ENCODE data around the gene ZNF506. TPM values are rescaled to one million over a fixed set of nuclear protein-coding genes. Genes with fewer than 3 reads are reported as not detected.
A peak's percentile ranks its signal among the peaks of the same experiment; 100 is the strongest.
"Not testable (repeated sequence)": the region's sequence is repeated elsewhere in the genome, so short reads cannot be mapped to it uniquely, and the experiment has no call there.

The ZNF506 gene
- total RNA-seq, 4 donors from 2014 or later: 18.7 to 90.3 (median 44.9) TPM

DNA sequence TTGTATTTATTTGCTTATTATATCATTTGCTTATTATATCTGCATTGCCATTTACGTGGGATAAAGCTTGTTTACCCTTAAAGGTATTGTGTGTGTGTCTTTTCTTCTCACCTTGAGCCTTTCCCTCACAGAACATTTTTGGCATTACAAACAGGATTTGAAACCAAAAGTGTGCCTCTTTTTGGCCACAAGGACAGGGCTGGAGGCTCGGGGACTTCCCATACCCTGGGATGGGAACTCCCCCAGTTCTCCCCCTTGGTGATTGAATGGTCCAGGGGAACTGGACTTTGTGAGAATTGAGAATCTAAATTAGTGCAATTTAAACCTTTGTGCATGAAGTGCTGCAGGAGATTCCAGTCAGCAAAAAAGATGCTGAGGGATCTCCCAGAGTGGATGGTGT is 2.4 kb upstream of the ZNF506 start:
- H3K27me3 ChIP-seq: no peaks in the 10 kb centered on the region
- no peak for DNase-seq
- intact Hi-C loops (cut with DNase I; ENCODE audit: low total_unique reads): no loop called here
- H3K27ac ChIP-seq: no peak overlapping the region
- TF ChIP-seq, protein P1, sequence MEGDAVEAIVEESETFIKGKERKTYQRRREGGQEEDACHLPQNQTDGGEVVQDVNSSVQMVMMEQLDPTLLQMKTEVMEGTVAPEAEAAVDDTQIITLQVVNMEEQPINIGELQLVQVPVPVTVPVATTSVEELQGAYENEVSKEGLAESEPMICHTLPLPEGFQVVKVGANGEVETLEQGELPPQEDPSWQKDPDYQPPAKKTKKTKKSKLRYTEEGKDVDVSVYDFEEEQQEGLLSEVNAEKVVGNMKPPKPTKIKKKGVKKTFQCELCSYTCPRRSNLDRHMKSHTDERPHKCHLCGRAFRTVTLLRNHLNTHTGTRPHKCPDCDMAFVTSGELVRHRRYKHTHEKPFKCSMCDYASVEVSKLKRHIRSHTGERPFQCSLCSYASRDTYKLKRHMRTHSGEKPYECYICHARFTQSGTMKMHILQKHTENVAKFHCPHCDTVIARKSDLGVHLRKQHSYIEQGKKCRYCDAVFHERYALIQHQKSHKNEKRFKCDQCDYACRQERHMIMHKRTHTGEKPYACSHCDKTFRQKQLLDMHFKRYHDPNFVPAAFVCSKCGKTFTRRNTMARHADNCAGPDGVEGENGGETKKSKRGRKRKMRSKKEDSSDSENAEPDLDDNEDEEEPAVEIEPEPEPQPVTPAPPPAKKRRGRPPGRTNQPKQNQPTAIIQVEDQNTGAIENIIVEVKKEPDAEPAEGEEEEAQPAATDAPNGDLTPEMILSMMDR (IDR thresholded peaks at IDR 0.05): no peak
- TF ChIP-seq POLR2A (IDR thresholded peaks at IDR 0.05): no peak
- no peak overlapping the region for H3K4me3 ChIP-seq
- no peaks in the 10 kb centered on the region for H3K4me1 ChIP-seq
- no peaks in the 10 kb centered on the region for H3K9me3 ChIP-seq
- H3K36me3 ChIP-seq: no peaks in the 10 kb centered on the region

DNA sequence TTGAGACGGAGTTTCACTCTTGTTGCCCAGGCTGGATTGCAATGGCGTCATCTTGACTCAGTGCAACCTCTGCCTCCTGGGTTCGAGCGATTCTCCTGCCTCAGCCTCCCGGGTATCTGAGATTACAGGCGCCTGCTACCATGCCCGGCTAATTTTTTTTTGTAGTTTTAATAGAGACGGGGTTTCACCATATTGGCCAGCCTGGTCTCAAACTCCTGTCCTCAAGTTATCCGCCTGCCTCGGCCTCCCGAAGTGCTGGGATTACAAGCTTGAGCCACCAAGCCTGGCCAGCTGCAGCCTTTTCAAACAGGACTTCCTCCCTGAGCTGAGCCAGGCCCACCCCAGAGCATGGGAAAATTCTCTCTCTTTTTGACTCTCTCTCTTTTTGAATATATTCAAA is 426 bp upstream of the ZNF506 start:
- intact Hi-C loops (cut with DNase I; ENCODE audit: low total_unique reads); H3K36me3 ChIP-seq; H3K9me3 ChIP-seq; DNase-seq; H3K4me1 ChIP-seq; H3K27me3 ChIP-seq: not testable (repeated sequence)
- Histone ChIP-seq H3K27ac (peak overlapping the region; percentile 92 to 96), H3K4me3 (peak overlapping the region; percentile 63 to 86)

DNA sequence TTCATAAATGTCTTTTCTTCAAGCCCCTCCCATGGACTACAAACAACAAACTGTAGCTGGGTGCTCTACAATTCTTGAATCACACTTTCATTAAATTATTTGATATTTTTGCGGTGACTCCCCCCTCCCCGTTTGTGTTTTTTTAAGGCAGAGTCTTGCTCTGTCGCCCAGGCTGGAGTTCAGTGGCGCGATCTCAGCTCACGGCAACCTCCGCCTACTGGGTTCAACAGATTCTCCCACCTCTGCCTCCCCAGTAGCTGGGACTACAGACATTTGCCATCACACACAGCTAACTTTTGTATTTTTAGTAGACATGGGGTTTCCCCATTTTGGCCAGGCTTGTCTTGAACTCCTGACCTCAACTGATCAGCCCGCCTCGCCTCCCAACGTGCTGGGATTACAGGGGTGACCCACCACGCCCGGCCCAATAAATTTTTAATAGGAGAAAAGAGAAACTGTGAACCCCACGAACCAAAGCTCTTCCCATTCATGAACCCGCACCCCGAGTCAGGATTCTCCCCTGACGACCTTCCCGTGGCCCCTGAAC is 703 bp downstream of the ZNF506 start:
- Histone ChIP-seq H3K4me3 (peak overlapping the region; percentile 63 to 86), H3K9me3 (no peaks in the 10 kb centered on the region), H3K36me3 (no peaks in the 10 kb centered on the region), H3K4me1 (peaks cover 0 to 5% of the 10 kb centered on the region in 2 donors), H3K27me3 (no peaks in the 10 kb centered on the region), H3K27ac (peak overlapping the region; percentile 92 to 96)
- intact Hi-C loops (cut with DNase I; ENCODE audit: low total_unique reads): no loop called here
- no peak for DNase-seq
- TF ChIP-seq POLR2A (IDR thresholded peaks at IDR 0.05): no peak
- TF ChIP-seq, protein P1 (IDR thresholded peaks at IDR 0.05): no peak

DNA sequence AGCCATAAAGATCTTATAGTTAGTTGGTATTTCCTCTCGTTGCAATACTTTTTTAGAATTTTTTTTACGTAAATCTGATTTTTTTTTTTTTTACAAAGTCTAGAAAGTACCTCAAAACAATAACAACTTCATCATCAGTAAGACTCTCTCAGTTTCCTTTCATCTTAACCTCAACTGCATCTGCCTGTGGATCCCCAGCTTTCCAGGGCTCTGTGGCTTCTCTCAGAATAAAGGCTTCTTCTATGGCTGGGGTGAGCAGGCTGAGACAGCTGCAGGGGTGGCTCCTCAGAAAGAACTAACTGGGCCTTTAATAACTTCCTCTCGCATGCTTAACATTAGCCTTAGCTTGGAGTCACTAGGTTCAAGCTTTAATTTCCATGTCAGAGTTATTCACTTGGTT is 4.2 kb downstream of the ZNF506 start:
- Histone ChIP-seq H3K4me1 (peaks cover 0 to 5% of the 10 kb centered on the region in 2 donors), H3K4me3 (no peak overlapping the region), H3K27ac (no peak overlapping the region), H3K36me3 (no peaks in the 10 kb centered on the region), H3K9me3 (no peaks in the 10 kb centered on the region), H3K27me3 (no peaks in the 10 kb centered on the region)
- no peak for DNase-seq
- intact Hi-C loops (cut with DNase I; ENCODE audit: low total_unique reads): no loop called here
- no peak for TF ChIP-seq POLR2A (IDR thresholded peaks at IDR 0.05)
- TF ChIP-seq, protein P1 (IDR thresholded peaks at IDR 0.05): no peak

DNA sequence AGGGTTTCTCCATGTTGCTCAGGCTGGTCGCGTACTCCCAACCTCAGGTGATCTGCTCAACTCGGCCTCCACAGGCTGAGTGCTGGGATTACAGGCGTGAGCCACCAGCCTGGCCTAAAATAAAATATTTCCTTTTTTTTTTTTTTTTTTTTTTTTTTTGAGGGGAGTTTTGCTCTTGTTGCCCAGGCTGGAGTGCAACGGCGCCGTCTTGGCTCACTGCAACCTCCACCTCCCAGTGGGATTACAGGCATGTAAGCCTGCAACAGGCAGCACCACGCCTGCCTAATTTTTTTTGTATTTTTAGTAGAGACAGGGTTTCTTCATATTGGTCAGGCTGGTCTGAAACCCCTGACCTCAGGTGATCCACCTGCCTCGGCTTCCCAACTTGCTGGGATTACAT is 4.9 kb downstream of the ZNF506 start:
- TF ChIP-seq, protein P1 (IDR thresholded peaks at IDR 0.05): no peak
- no peak for TF ChIP-seq POLR2A (IDR thresholded peaks at IDR 0.05)
- Histone ChIP-seq H3K27ac (no peak overlapping the region), H3K36me3 (no peaks in the 10 kb centered on the region), H3K4me3 (no peak overlapping the region), H3K9me3 (no peaks in the 10 kb centered on the region), H3K4me1 (peaks cover 0 to 5% of the 10 kb centered on the region in 2 donors), H3K27me3 (no peaks in the 10 kb centered on the region)
- intact Hi-C loops (cut with DNase I; ENCODE audit: low total_unique reads): no loop called here
- peak in 1 of 2 donors; percentile 33 for DNase-seq

DNA sequence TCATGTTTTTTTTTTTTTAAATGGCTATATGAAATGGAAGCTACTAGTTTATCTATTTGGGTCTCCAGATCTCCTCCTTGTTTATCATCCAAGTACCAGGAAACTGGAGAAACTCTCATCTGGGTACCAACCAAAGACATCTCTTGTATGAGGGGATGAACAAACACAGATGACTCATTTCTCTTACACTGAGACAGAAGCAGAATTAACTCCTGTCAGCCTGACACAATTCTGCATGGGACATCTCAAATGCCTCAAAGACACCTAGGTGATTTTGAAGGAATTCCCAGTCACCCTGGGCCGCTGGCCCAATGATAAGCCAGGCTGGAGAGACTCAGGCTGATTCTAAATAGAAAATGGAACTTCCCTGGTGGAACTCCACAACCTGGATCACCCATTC is 9.6 kb downstream of the ZNF506 start:
- H3K27me3 ChIP-seq; H3K4me1 ChIP-seq; H3K36me3 ChIP-seq; DNase-seq; intact Hi-C loops (cut with DNase I; ENCODE audit: low total_unique reads); H3K27ac ChIP-seq; H3K4me3 ChIP-seq; H3K9me3 ChIP-seq: not testable (repeated sequence)
